H1 (cell line): ENCODE measurements around the gene PDE3A. TPM values are rescaled to one million over a fixed set of nuclear protein-coding genes. Genes with fewer than 3 reads are reported as not detected.

Experiments used
- CTCF ChIA-PET: fragments of 300-600 bp; sonication (Branson Sonifier 250); formaldehyde crosslinking; loops from one replicate; lab custom pipeline; 2021; ENCODE audit not compliant: partially characterized antibody; lab: Charles Lee
- POLR2A ChIA-PET: fragments of 300-600 bp; sonication (Branson Sonifier 250); formaldehyde crosslinking; loops from one replicate; lab custom pipeline; 2021; ENCODE audit warnings: inconsistent platforms; ENCODE audit not compliant: partially characterized antibody; lab: Charles Lee
- DNase-seq, 2 experiments: peaks; one replicate each; pipeline versions ENCODE4 v3.0.0 to v3.0.0-alpha.2; 2010 to 2022; ENCODE audit warnings: low spot score in 2 of 2, low read depth in 1 of 2, mixed read lengths in 1 of 2
- FAIRE-seq: peaks from 2 replicates; lab custom pipeline; 2011; peaks lifted over from hg19 to GRCh38; lab: Jason Lieb, UNC
- H2AFZ ChIP-seq: 2 replicates; pipeline ENCODE4 v1.8.1; 2012; ENCODE audit warnings: low read length, inconsistent platforms
- H2AK5ac ChIP-seq: 2 replicates; pipeline ENCODE4 v1.6.1; 2013; ENCODE audit warnings: low read depth, low read length
- H2BK120ac ChIP-seq: replicated peaks from 2 replicates; pipeline ENCODE3; 2013; ENCODE audit warnings: low read depth, low read length, inconsistent platforms
- H2BK12ac ChIP-seq: 2 replicates; pipeline ENCODE4 v1.6.1; 2013; ENCODE audit warnings: low read depth, low read length
- H2BK15ac ChIP-seq: 2 replicates; pipeline ENCODE4 v1.6.1; 2013; ENCODE audit warnings: low read length
- H2BK20ac ChIP-seq: 2 replicates; pipeline ENCODE4 v1.6.1; 2013; ENCODE audit warnings: low read length
- H2BK5ac ChIP-seq: 2 replicates; pipeline ENCODE4 v1.6.1; 2013; ENCODE audit warnings: low read depth, low read length
- H3K14ac ChIP-seq: 2 replicates; pipeline ENCODE4 v1.6.1; 2013; ENCODE audit warnings: inconsistent platforms; ENCODE audit not compliant: insufficient read length
- H3K18ac ChIP-seq: 2 replicates; pipeline ENCODE4 v1.6.1; 2013; ENCODE audit warnings: low read length; ENCODE audit errors: extremely low read depth
- H3K23ac ChIP-seq: 2 replicates; pipeline ENCODE4 v1.6.1; 2013; ENCODE audit warnings: inconsistent platforms; ENCODE audit not compliant: insufficient read length
- H3K23me2 ChIP-seq: 2 replicates; pipeline ENCODE4 v1.6.1; 2013; ENCODE audit warnings: low read depth, low read length
- H3K27ac ChIP-seq: 2 replicates; pipeline ENCODE4 v1.6.1; 2011; ENCODE audit warnings: low read depth, low read length, inconsistent platforms
- H3K27me3 ChIP-seq, 4 experiments: replicated peaks in 1 of 4; 1 replicate in 1 of 4; 2 replicates in 3 of 4; pipeline versions ENCODE4 v1.6.1 to v1.8.1; 2011 to 2013; ENCODE audit warnings: low read length in 3 of 4, mild to moderate bottlenecking in 3 of 4, inconsistent platforms in 2 of 4, mixed read lengths in 2 of 4, moderate library complexity in 1 of 4; ENCODE audit not compliant: control insufficient read depth in 3 of 4, insufficient read depth in 3 of 4; ENCODE audit errors: extremely low read depth in 1 of 4
- H3K36me3 ChIP-seq, 4 experiments: 2 replicates each; pipeline versions ENCODE4 v1.6.1 to v1.8.1; 2011 to 2013; ENCODE audit warnings: mild to moderate bottlenecking in 4 of 4, low read length in 3 of 4, moderate library complexity in 2 of 4, control low read depth in 1 of 4, inconsistent platforms in 1 of 4; ENCODE audit not compliant: insufficient read depth in 4 of 4, control insufficient read depth in 2 of 4
- H3K4ac ChIP-seq: replicated peaks from 2 replicates; pipeline ENCODE3; 2013; ENCODE audit warnings: low read length, low read depth, mixed read lengths, inconsistent platforms; ENCODE audit not compliant: insufficient read length
- H3K4me1 ChIP-seq, 4 experiments: replicated peaks in 1 of 4; 1 replicate in 1 of 4; 2 replicates in 3 of 4; pipeline versions ENCODE4 v1.6.1 to v1.8.1; 2011 to 2013; ENCODE audit warnings: low read length in 3 of 4, inconsistent platforms in 2 of 4, mixed read lengths in 1 of 4; ENCODE audit not compliant: insufficient read depth in 4 of 4, control insufficient read depth in 3 of 4
- H3K4me2 ChIP-seq, 2 experiments: 2 replicates each; pipeline versions ENCODE4 v1.6.1 to v1.8.1; 2011 to 2013; ENCODE audit warnings: low read depth in 2 of 2, low read length in 2 of 2, control low read depth in 1 of 2, inconsistent platforms in 1 of 2, mild to moderate bottlenecking in 1 of 2; ENCODE audit not compliant: insufficient read depth in 1 of 2
- H3K4me3 ChIP-seq, 4 experiments: fragments of 200-600, 300-600 bp in 1 of 4; sonication (generic), shearing (Covaris generic), sonication (Bioruptor Twin) in 1 of 4; 2 replicates each; pipeline versions ENCODE4 v1.5.1 to v1.8.1; 2011 to 2016; ENCODE audit warnings: low read length in 4 of 4, low read depth in 3 of 4, control low read depth in 2 of 4, inconsistent platforms in 2 of 4, mild to moderate bottlenecking in 2 of 4, mixed read lengths in 1 of 4, moderate library complexity in 1 of 4; ENCODE audit not compliant: insufficient read depth in 2 of 4; ENCODE audit errors: extremely low read depth in 1 of 4
- H3K56ac ChIP-seq: replicated peaks from 2 replicates; pipeline ENCODE3; 2013; ENCODE audit warnings: low read depth, mild to moderate bottlenecking, mixed read lengths, low read length, inconsistent platforms; ENCODE audit not compliant: insufficient read length
- H3K79me1 ChIP-seq: 2 replicates; pipeline ENCODE4 v1.6.1; 2013; ENCODE audit warnings: low read depth, low read length, control low read depth
- H3K79me2 ChIP-seq, 2 experiments: 2 replicates each; pipeline versions ENCODE4 v1.6.1 to v1.8.1; 2012 to 2013; ENCODE audit warnings: low read length in 2 of 2, mild to moderate bottlenecking in 2 of 2, inconsistent platforms in 1 of 2; ENCODE audit not compliant: insufficient read depth in 2 of 2, control insufficient read depth in 1 of 2
- H3K9ac ChIP-seq, 4 experiments: replicated peaks in 1 of 4; 1 replicate in 1 of 4; 2 replicates in 3 of 4; pipeline versions ENCODE4 v1.6.1 to v1.8.1; 2011 to 2013; ENCODE audit warnings: low read depth in 3 of 4, low read length in 3 of 4, control low read depth in 2 of 4, mild to moderate bottlenecking in 2 of 4, moderate library complexity in 2 of 4, inconsistent platforms in 1 of 4; ENCODE audit errors: extremely low read depth in 1 of 4
- H3K9me3 ChIP-seq, 2 experiments: 2 replicates each; pipeline versions ENCODE4 v1.6.1 to v1.8.1; 2012 to 2013; ENCODE audit warnings: mild to moderate bottlenecking in 2 of 2, moderate library complexity in 2 of 2, control low read depth in 1 of 2, inconsistent platforms in 1 of 2, low read depth in 1 of 2, low read length in 1 of 2, mixed read lengths in 1 of 2; ENCODE audit not compliant: insufficient read depth in 2 of 2
- H4K20me1 ChIP-seq, 2 experiments: replicated peaks in 1 of 2; 2 replicates each; pipeline versions ENCODE3 to v1.8.1; 2011 to 2013; ENCODE audit warnings: inconsistent platforms in 2 of 2, low read length in 2 of 2, mild to moderate bottlenecking in 1 of 2; ENCODE audit not compliant: insufficient read depth in 2 of 2, control insufficient read depth in 1 of 2
- H4K5ac ChIP-seq: 2 replicates; pipeline ENCODE4 v1.6.1; 2013; ENCODE audit warnings: low read length, low read depth, mixed read lengths, inconsistent platforms; ENCODE audit not compliant: insufficient read length
- H4K8ac ChIP-seq: 2 replicates; pipeline ENCODE4 v1.8.0; 2013; ENCODE audit warnings: mild to moderate bottlenecking, moderate library complexity, low read length, inconsistent platforms; ENCODE audit not compliant: insufficient read depth; ENCODE audit errors: extremely low read depth
- H4K91ac ChIP-seq: replicated peaks from 2 replicates; pipeline ENCODE3; 2013; ENCODE audit warnings: low read length, mixed read lengths, inconsistent platforms; ENCODE audit not compliant: insufficient read length
- BACH1 ChIP-seq: IDR thresholded peaks from 2 replicates; pipeline ENCODE4 v1.6.1; 2012; ENCODE audit warnings: low read length, improper control_type of control experiment
- BRCA1 ChIP-seq: IDR thresholded peaks from 2 replicates; pipeline ENCODE4 v1.6.1; 2012; ENCODE audit warnings: low read depth, low read length, improper control_type of control experiment
- EZH2 ChIP-seq: fragments of 200-600 bp; sonication (generic); IDR thresholded peaks from 2 replicates; pipeline ENCODE4 v1.7.1; 2012; ENCODE audit warnings: low read depth, mild to moderate bottlenecking, moderate library complexity, low read length, inconsistent platforms; ENCODE audit not compliant: severe bottlenecking
- JUND ChIP-seq: IDR thresholded peaks from 2 replicates; pipeline ENCODE4 v1.6.1; 2011; ENCODE audit warnings: mild to moderate bottlenecking, improper control_type of control experiment, low read length
- KDM4A ChIP-seq: IDR thresholded peaks from one replicate; pipeline ENCODE4 v1.7.1; 2012; ENCODE audit warnings: low read depth, mild to moderate bottlenecking, moderate library complexity, low read length, inconsistent platforms; ENCODE audit not compliant: severe bottlenecking
- RBBP5 ChIP-seq: IDR thresholded peaks from 2 replicates; pipeline ENCODE4 v1.7.1; 2012; ENCODE audit warnings: low read depth, mild to moderate bottlenecking, inconsistent platforms, low read length, moderate library complexity, borderline replicate concordance
- RXRA ChIP-seq: IDR thresholded peaks from 2 replicates; pipeline ENCODE4 v1.6.1; 2011; ENCODE audit warnings: low read depth, mild to moderate bottlenecking, low read length, moderate library complexity; ENCODE audit not compliant: insufficient read depth
- WGBS, 2 experiments: shearing (Covaris generic) in 1 of 2; methylation state at CpG; one replicate each; pipeline versions ENCODE4 v1.1.6 to v1.1.7; 2013 to 2015; ENCODE audit warnings: low lambda C conversion rate in 2 of 2, mixed read lengths in 2 of 2, inconsistent platforms in 1 of 2, low coverage in 1 of 2, missing lambda C conversion rate in 1 of 2; ENCODE audit not compliant: insufficient replicate concordance in 2 of 2, insufficient coverage in 1 of 2, insufficient read length in 1 of 2; ENCODE audit errors: extremely low coverage in 1 of 2, missing lambda C conversion rate in 1 of 2; 5-methylcytosine and 5-hydroxymethylcytosine counted together
- polyA plus RNA-seq, 7 experiments: library from polyadenylated mRNA; depleted of rRNA in 3 of 7; stranded (reverse) in 5 of 7; unstranded in 2 of 7; fragments of >200 nt in 5 of 7; fragments of 200-250 nt in 2 of 7; gene quantifications; 1 replicate in 5 of 7; 2 replicates in 1 of 7; 4 replicates in 1 of 7; pipeline versions ENCODE4 v1.2.1 to v1.2.3, GENCODE V29; 2011 to 2013; ENCODE audit warnings: missing spikeins in 2 of 7, mixed read lengths in 2 of 7
- total RNA-seq: library from RNA; stranded (reverse); fragmentation: NEBNext Ultra II Directional; extraction: Animal tissue kit (Norgen Biotek cat#: 25700); gene quantifications from 2 replicates; pipeline ENCODE4 v1.2.1, GENCODE V29; 2021

Gene PDE3A
- total and polyA plus RNA-seq, 2 of the 8 experiments (the other 6 are each of a cell fraction or from before 2014, with no cell fraction given), result 1.4 to 3.4 TPM

GRCh38 chr12:20656600-20656999, 288.3 kb downstream of the PDE3A start:
- H3K4me2 ChIP-seq, result no peak overlapping the region
- H3K18ac ChIP-seq, result no peak overlapping the region

More at GRCh38 chr12:20656600-20656999, 288.3 kb downstream of the PDE3A start:
- Histone ChIP-seq H2BK120ac (no peak overlapping the region), H3K4me1 (peaks cover 0 to 3% (median 0%) of the 10 kb centered on the region in 4 experiments; a peak in 1 of 7 replicates), H3K27me3 (no peaks in the 10 kb centered on the region), H2AFZ (no peak overlapping the region), H3K23me2 (no peaks in the 10 kb centered on the region), H3K79me2 (no peaks in the 10 kb centered on the region), H3K79me1 (no peaks in the 10 kb centered on the region), H3K4ac (no peak overlapping the region), H2AK5ac (no peak overlapping the region), H3K23ac (no peak overlapping the region), H3K4me3 (no peak overlapping the region), H3K36me3 (peaks cover 0 to 5% (median 0%) of the 10 kb centered on the region in 4 experiments; a peak in 2 of 8 replicates), H3K27ac (no peak overlapping the region), H3K9ac (no peak overlapping the region), H2BK20ac (no peak overlapping the region), H4K5ac (no peak overlapping the region), H2BK15ac (no peak overlapping the region), H3K56ac (no peak overlapping the region), H2BK12ac (no peak overlapping the region), H4K91ac (no peak overlapping the region), H3K14ac (no peak overlapping the region), H2BK5ac (no peak overlapping the region), H3K9me3 (peaks cover 17 to 18% of the 10 kb centered on the region in 2 experiments), H4K8ac (no peak overlapping the region), H4K20me1 (no peaks in the 10 kb centered on the region)
- DNase-seq (no peak), FAIRE-seq (no peak)
- 79% methylated on average over 1 of the region's 1 CpG; no CpG with 5 or more reads in 1 of the 2 experiments for WGBS, 2 experiments
- ChIA-PET POLR2A (no interaction called here), CTCF (no interaction called here)
- TF ChIP-seq BRCA1, result no peak
- TF ChIP-seq BACH1, result no peak
- TF ChIP-seq KDM4A, result no peak
- TF ChIP-seq EZH2, result no peak
- TF ChIP-seq RBBP5, result no peak
- no peak for TF ChIP-seq JUND
- no peak for TF ChIP-seq RXRA
